Ishikawa (cell line): Measurements from ENCODE around the gene KIRREL2.

ENCODE experiments used
- CEBPB ChIP-seq: IDR thresholded peaks from 2 replicates; pipeline ENCODE4 v1.6.1; 2012
- CREB1 ChIP-seq: IDR thresholded peaks from 2 replicates; pipeline ENCODE4 v1.6.1; 2012; ENCODE audit warnings: low read depth
- EGR1 ChIP-seq: IDR thresholded peaks from 2 replicates; pipeline ENCODE4 v1.6.1; 2012
- EP300 ChIP-seq: IDR thresholded peaks from 2 replicates; pipeline ENCODE4 v1.6.1; 2012; ENCODE audit warnings: borderline replicate concordance
- FOXM1 ChIP-seq: IDR thresholded peaks from 2 replicates; pipeline ENCODE4 v1.6.1; 2012; ENCODE audit warnings: low read depth, borderline replicate concordance
- NFIC ChIP-seq: IDR thresholded peaks from 2 replicates; pipeline ENCODE4 v1.6.1; 2012
- RAD21 ChIP-seq: IDR thresholded peaks from 2 replicates; pipeline ENCODE4 v1.6.1; 2012; ENCODE audit warnings: low read depth
- REST ChIP-seq: IDR thresholded peaks from 2 replicates; pipeline ENCODE4 v1.6.1; 2012; ENCODE audit warnings: low read depth, mild to moderate bottlenecking
- TAF1 ChIP-seq: IDR thresholded peaks from 2 replicates; pipeline ENCODE4 v1.6.1; 2012; ENCODE audit warnings: low read depth, mild to moderate bottlenecking
- TCF12 ChIP-seq: IDR thresholded peaks from 2 replicates; pipeline ENCODE4 v1.6.1; 2012; ENCODE audit warnings: low read depth
- TEAD4 ChIP-seq: IDR thresholded peaks from 2 replicates; pipeline ENCODE4 v1.6.1; 2012
- USF1 ChIP-seq: IDR thresholded peaks from 2 replicates; pipeline ENCODE4 v1.6.1; 2012
- YY1 ChIP-seq: IDR thresholded peaks from 2 replicates; pipeline ENCODE4 v1.6.1; 2012; ENCODE audit warnings: low read depth
- ZBTB7A ChIP-seq: IDR thresholded peaks from 2 replicates; pipeline ENCODE4 v1.6.1; 2012; ENCODE audit warnings: low read depth
- TF ChIP-seq, protein P1 (sequence below): IDR thresholded peaks from 2 replicates; pipeline ENCODE4 v1.6.1; 2012

KIRREL2 gene

DNA sequence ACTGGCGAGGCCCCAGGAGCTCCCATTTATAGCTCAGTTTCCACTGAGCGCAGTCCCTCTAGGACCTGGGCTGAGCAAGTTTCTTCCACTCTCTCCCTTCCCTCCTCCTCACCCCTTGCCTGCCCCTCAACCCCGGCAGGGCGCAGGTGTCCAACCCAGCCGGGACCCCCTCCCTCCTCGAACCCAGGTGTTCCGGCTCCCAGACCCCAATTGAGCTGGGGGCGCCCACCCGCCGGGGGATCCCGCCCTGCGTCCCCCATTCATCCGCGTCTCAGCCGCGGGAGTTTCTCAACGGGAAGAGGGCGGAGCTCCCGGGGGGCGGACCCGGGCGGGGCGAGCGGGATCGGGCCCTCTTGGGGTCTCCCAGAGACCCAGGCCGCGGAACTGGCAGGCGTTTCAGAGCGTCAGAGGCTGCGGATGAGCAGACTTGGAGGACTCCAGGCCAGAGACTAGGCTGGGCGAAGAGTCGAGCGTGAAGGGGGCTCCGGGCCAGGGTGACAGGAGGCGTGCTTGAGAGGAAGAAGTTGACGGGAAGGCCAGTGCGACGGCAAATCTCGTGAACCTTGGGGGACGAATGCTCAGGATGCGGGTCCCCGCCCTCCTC is at the start of gene KIRREL2:
Gene KIRREL2 (plus strand): TSS at position 366 of the 604 bp plus-strand sequence. CDS start 209 bp downstream, at position 575.
- TF ChIP-seq ZBTB7A (peak; percentile 93; the same call in 1 of the 2 replicates), TCF12 (no peak)

- no peak for TF ChIP-seq TAF1
These were observed 49.1 kb upstream of the KIRREL2 start for GRCh38 chr19:35807633-35808032.

DNA sequence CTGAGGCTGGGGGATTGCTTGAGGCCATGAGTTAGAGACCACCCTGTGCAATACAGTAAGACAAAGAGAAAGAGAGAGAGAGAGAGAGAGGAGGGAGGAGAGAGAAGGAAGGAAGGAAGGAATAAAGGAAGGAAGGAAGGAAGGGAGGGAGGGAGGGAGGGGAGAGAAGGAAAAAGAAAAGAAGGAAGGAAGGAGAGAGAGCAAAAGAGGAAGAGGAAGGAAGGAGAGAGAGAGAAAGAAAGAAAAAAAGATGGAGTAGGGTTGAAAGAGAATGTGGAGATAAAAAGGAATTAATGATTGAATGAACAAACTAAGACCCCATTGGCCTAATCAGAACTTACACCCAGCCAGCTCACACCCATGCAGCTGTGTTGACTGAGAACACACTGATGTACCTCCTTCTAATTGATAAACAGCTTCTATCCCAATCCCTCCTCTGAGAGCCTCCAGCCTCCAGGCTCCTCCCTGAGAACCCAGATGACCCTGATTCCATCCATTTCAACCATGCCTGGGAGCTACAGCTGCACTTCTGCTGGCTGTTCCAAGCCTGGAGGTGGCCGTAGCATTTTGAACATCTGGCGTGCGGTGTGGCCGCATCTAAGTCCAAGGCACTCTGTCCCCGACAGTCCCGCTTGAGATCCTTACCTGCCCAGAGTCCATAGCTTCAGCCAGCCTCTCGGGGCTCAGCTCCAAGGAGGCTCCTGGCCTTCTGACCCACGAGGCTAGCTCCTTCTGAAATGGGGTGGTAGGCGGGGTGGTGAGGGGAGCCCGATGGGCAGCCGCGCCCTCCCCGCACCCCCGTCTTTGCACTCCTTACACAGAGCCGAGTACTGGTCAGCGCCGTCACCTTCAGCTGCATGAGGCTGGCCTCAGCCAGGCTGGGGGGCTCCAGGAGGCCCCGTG is 45.1 kb upstream of the KIRREL2 start:
- TF ChIP-seq CREB1 (no peak), EP300 (no peak), TAF1 (no peak), CEBPB (no peak), EGR1 (no peak), YY1 (no peak), REST (no peak), NFIC (no peak), USF1 (no peak), TCF12 (no peak), FOXM1 (no peak), RAD21 (no peak), ZBTB7A (no peak)
- TF ChIP-seq, protein P1, sequence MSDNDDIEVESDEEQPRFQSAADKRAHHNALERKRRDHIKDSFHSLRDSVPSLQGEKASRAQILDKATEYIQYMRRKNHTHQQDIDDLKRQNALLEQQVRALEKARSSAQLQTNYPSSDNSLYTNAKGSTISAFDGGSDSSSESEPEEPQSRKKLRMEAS: no peak

DNA sequence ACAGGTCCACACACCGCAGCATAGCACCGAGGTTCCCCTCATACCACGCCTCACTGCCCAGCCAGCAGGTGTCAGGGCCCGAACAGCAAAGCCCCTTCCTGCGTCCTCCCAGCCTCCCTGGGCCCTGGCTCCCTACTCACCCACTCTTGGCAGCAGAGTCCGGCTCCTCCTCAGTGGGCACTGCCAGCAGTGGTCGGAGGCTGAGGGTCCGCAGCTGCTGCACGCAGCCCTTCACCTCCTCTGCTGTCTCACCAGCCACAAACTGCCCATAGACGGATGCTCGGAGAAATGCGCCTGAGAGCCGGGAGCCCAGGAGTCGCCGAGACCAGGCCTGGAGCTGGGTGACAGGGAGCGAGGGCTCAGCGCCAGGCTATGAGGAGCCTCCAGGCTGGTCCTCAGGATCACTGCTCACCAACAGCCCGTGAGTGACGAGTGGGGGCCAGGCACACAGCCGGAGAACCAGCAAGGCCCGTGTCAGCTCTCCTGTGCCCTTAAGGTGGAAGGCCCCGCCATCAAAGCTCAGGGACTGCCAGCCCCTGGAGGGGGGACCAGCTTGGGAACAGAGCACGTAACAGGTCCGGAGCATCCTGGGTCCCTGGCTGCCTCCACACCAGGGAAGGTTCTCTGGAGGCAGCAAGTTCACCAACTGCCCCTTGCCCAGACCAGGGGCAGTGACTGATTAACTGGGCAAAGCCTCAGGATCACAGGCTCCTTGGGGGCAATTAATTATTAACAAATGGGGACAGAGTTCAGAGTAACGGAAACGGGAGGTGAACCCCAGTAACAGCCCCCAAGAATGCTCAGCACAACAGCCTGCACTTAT is 44.3 kb upstream of the KIRREL2 start, which contains the start of gene PRODH2:
Gene PRODH2 (minus strand): TSS at position 626 of the 823 bp plus-strand sequence. CDS start 40 bp downstream, at position 586.
- TF ChIP-seq TAF1 (no peak), NFIC (no peak), RAD21 (no peak), EP300 (no peak), ZBTB7A (no peak), CREB1 (no peak), REST (no peak), TCF12 (no peak), YY1 (no peak), USF1 (no peak), CEBPB (no peak), EGR1 (no peak), TEAD4 (no peak), FOXM1 (no peak)
- TF ChIP-seq, protein P1: no peak

- TF ChIP-seq CEBPB (no peak), ZBTB7A (no peak), TAF1 (no peak), TCF12 (no peak), EP300 (no peak), USF1 (no peak), CREB1 (no peak), YY1 (no peak)
These were observed 43.4 kb upstream of the KIRREL2 start for GRCh38 chr19:35813043-35813890.
